Measurements from ENCODE around the gene ITGA1.

Gene ITGA1

GRCh38 chr5:53006911-53007890, 219.5 kb downstream of the ITGA1 start:
- no peak for DNase-seq

- no peak for DNase-seq
Measured at GRCh38 chr5:53008751-53009150, 221.0 kb downstream of the ITGA1 start.

Data from NCI-H1436 treated with DMSO at 0.1 percent for 48 hours (cell line).